Lung microvascular endothelial cell (primary cell): ENCODE measurements around the gene RPL32. TPM values are rescaled to one million over a fixed set of nuclear protein-coding genes. Genes with fewer than 3 reads are reported as not detected.
A peak's percentile ranks its signal among the peaks of the same experiment; 100 is the strongest.

Experiments
- DNase-seq, 2 donors: peaks; one replicate each; pipeline versions ENCODE4 v3.0.0 to v3.0.0-alpha.2; 2010; ENCODE audit warnings: low read depth in 2 of 2
- total RNA-seq: library from RNA; depleted of rRNA; stranded (reverse); fragments of >200 nt; gene quantifications from 2 replicates; pipeline ENCODE4 v1.2.1, GENCODE V29; 2014

RPL32 gene
- total RNA-seq, 1 donor from 2014 or later = 1,065 TPM

DNA sequence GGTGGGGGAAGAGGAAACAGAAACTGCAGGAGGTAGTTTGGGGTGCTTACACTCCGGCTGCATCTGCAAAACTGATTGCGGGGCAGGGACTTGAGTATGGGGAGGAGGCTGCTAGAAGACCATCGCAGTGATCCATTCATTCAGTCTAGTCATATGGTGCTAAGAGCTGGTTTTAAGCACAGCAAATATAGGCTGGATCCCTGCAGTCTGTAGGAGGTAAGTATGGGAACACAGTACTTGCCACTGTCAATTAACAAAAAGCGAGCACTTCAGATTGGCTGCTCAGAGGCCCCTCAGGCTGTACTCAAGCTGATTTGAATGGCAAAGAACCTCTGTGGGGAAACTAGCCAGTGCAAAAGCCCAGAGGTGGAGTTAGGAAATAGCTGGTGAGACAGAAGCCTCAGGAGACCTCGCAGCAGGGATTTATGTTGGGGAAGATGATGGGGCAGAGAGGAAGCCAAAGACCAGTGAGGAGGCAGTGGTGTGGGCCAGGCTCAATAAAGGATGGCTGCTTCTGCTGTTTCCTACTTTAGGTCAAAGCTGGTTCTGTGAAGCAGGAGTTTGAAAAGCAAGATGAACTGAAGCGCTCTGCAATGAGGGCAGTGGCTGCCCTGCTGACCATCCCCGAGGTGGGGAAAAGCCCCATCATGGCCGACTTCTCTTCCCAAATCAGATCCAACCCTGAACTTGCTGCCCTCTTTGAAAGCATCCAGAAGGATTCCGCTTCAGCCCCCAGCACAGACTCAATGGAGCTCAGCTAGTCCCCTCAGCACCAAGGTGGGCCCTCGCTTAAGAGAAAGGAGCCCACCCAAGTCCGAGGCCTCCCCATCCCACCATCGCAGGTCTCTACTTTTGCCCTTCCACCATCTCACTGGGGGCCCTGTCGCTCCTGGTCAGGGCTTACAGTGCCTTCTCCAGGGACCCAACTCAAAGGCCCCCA lies 7.9 kb downstream of the RPL32 start:
- no peak for DNase-seq

GRCh38 chr3:12832350-12833221 lies 8.8 kb downstream of the RPL32 start:
- DNase-seq = no peak

- DNase-seq = no peak
Observed at GRCh38 chr3:12831301-12831866, 10.0 kb downstream of the RPL32 start.

DNA sequence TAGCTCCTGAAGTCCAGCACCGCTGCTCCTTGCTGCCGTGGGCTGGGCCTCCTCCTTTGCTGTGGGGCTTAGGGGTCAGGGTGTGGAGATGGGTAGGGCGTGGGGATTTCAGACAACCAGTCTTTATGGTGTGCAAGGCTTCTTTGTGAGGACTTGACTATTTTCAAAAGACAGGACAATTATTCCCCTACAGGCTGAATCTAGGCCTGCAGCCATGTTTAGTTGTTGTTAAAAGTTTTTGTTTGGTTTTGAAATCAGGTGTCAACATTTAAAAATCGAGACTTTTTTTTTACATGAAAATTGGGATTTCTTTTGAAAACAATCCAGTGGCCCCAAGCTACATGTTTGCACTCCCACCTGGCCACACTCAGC lies 10.6 kb downstream of the RPL32 start:
- DNase-seq = no peak

DNA sequence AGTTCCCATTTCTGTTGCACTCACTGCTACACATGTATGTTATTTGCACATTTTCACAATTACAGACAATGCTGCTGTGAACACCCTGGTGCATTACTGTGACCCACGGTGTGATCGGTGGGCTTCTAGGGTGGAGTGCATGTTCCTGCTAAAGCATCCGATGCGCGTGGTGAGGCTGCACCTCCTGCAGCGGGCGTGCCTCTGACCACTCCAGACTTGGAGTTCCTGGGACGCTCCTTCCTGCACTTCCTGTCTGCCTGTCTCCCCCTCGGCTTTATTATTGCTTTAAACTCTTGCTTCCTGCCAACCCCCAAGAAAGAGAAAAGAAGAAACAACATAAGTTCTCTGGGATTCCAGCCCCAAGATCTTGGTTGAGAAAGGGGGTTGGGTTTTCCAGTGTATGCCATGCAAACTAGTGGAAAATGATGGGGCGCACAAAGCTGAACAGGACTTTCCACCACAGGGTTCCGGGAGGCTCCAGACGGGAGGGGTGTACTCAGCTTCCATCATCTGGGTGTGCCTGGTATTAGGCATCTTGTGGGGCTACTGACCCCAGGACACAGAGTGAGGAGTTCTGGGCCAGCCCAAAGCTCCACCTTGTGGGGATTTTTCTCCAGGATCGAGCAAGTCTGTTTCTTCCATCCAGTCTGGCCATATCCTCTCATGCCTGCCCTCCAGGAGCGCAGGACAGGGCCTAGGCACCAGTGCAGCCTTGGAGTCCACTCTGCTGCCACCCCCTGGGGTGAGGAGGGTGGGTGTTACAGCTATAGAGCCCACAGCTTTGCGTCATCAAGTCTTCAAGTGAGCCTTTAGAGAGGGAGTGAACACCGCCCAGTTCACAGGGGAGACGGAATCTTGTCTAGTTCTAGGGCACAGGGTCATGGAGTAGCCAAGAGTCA lies 11.2 kb downstream of the RPL32 start:
- DNase-seq = peak in 1 of 2 donors; percentile 10

- no peak for DNase-seq
Observed at GRCh38 chr3:12829404-12829803, 12.0 kb downstream of the RPL32 start.

DNA sequence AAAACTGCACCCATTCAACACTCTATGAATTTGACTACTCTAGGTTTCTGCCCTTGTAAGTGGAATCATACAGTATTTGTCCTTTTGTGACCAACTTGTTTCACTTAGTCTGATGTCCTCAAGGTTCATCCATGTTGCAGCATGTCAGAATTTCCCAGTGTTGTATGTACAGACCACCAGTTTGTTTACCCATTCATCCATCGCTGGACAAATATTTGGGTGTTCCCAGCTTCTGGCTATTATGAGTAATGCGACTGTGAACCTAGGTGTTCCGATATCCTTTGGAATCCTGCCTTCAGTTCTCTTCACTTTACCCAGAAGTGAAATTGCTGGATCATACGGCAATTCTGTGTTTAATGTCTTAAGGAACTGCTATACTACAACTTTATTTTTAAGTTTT lies 12.6 kb downstream of the RPL32 start:
- DNase-seq = no peak

DNA sequence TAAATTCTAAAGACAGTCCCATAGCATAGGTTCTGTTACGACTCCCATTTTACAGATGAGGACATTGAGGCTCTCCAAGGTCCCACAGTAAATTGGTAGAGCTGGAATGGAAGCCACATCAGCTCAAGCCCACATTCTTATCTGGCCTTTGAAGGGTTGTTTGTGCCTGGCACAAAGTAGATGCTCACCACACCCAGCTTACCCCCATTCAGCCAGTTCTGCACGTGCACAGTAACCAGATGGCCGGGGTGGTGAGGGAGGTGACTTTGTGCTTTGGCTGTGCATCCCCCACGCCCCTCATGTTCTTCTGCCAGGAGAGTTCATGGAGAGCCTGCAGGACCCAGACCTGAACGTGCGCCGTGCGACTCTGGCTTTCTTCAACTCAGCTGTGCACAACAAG lies 16.2 kb downstream of the RPL32 start:
- DNase-seq = no peak

GRCh38 chr3:12824299-12824698 lies 17.1 kb downstream of the RPL32 start:
- no peak for DNase-seq

- DNase-seq = peak; percentile 44 to 48
Observed at GRCh38 chr3:12822725-12823373, 18.5 kb downstream of the RPL32 start.

DNA sequence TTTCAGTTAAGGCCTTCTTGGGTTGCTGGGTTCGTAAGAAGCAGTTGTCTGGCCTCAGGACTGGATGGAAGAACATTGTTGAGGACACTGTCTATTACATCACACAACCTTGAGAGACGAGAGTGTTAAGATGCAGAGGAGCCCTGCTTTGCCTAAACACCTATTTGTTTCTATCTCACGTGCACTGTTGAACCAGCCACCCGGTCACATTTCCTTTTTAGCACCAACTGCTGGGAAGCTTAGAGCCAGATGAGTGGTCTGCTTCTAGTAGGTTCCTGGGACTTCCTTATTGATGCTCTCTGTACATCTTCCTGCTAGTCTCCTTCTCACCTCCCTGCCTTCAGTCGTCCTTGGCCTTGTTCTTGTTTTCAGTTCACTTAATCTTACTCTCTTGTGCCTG lies 22.6 kb downstream of the RPL32 start:
- DNase-seq = no peak

- DNase-seq = no peak
Observed at GRCh38 chr3:12818273-12818672, 23.1 kb downstream of the RPL32 start.

- peak in 1 of 2 donors; percentile 11 for DNase-seq
Observed at GRCh38 chr3:12817343-12817710, 24.0 kb downstream of the RPL32 start.

DNA sequence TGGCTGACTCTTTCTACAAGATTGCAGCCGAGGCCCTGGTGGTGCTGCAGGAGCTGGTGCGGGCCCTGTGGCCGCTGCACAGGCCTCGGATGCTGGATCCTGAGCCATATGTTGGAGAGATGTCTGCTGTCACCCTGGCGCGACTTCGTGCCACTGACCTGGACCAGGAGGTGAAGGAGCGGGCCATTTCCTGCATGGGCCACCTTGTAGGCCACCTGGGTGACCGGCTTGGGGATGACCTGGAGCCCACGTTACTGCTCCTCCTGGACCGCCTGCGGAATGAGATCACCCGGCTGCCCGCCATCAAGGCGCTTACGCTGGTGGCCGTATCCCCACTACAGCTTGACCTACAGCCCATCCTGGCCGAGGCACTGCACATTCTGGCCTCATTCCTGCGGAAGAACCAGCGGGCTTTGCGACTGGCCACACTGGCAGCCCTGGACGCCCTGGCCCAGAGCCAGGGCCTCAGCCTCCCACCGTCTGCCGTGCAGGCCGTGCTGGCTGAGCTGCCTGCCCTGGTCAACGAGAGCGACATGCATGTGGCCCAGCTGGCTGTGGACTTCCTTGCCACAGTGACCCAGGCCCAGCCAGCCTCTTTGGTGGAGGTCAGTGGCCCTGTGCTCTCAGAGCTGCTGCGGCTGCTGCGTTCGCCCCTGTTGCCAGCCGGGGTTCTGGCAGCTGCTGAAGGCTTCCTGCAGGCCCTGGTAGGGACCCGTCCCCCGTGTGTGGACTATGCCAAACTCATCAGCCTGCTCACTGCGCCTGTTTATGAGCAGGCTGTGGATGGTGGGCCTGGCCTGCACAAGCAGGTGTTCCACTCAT lies 24.6 kb downstream of the RPL32 start:
- DNase-seq = no peak

DNA sequence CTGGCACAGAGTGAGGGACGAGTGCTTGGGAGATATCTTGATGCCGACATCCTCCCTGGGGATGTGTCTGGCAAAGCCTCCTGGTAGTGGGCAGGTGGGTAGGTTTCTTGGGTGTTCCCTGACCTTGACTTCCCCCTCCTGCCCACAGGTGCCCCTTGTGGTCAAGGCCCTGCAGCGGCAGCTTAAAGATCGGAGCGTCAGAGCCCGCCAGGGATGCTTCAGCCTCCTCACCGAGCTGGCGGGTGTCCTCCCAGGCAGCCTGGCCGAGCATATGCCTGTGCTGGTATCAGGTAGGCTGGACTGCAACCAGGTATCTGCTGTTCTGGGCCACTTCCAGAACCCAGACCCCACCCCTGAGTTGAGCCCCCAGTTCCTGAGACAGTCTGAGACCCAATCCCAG lies 25.6 kb downstream of the RPL32 start:
- no peak for DNase-seq

GRCh38 chr3:12815078-12815477 lies 26.3 kb downstream of the RPL32 start:
- DNase-seq = no peak

GRCh38 chr3:12813967-12814366 lies 27.4 kb downstream of the RPL32 start:
- DNase-seq = no peak

DNA sequence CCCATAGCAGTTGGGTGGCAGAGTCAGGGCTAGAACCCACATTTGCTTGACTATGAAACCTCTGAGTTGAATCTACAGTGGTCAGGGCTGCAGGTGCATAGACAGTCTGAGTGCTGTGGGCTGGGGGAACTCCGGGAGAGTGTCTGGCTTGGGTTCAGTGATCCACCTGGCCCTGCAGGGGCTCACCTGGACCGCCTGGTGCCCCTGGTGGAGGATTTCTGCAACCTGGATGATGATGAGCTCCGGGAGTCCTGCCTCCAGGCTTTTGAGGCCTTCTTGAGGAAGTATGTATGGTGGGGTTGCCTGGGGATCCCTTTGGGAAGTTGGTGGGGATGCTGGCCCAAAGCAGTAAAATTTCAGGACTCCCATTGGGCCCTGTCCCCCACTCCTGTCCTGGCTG lies 28.6 kb downstream of the RPL32 start:
- DNase-seq = no peak

DNA sequence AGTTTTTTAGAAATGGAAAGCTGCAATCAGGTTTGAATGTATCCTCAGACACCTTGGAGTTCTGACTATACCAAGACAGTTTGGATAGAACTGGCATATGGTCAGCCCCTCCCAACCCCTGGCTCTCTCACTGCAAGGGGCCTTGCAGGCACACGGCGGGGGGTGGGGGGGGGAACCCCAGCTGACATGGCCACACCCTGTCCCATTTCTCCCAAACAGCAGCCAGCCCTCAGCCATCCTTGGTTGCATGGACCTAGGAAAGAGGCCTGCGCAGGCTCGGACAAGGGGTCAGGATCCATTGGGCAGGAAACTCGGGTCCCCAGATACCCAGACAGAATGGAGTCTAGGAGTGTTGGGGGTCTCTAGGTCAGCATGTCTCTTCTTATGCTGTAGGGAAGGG lies 30.4 kb downstream of the RPL32 start:
- DNase-seq = no peak
